BLaER1 treated with 17β-estradiol and CSF1 and Interleukin-3, amounts not matched to agents 10 nM and 100 nM (cell line): ENCODE results near the gene PAPPA.

ENCODE experiments used
- H3K27ac ChIP-seq, 11 experiments: shearing (Covaris generic); formaldehyde crosslinking; 2 replicates each; pipeline ENCODE4 v1.8.1; 2022
- H3K27me3 ChIP-seq, 11 experiments: shearing (Covaris generic); formaldehyde crosslinking; 2 replicates each; pipeline ENCODE4 v1.8.1; 2022
- H3K36me3 ChIP-seq, 11 experiments: shearing (Covaris generic); formaldehyde crosslinking; 2 replicates each; pipeline ENCODE4 v1.8.1; 2022
- H3K4me1 ChIP-seq, 10 experiments: shearing (Covaris generic); formaldehyde crosslinking; 2 replicates each; pipeline ENCODE4 v1.8.1; 2022
- H3K4me2 ChIP-seq, 11 experiments: shearing (Covaris generic); formaldehyde crosslinking; 2 replicates each; pipeline ENCODE4 v1.8.1; 2022
- H3K4me3 ChIP-seq, 10 experiments: shearing (Covaris generic); formaldehyde crosslinking; 2 replicates each; pipeline ENCODE4 v1.8.1; 2022
- H3K9ac ChIP-seq, 11 experiments: shearing (Covaris generic); formaldehyde crosslinking; 2 replicates each; pipeline ENCODE4 v1.8.1; 2022
- H3K9me3 ChIP-seq, 11 experiments: shearing (Covaris generic); formaldehyde crosslinking; replicated peaks in 1 of 11; 2 replicates each; pipeline ENCODE4 v1.8.1; 2022
- H4K20me1 ChIP-seq, 11 experiments: shearing (Covaris generic); formaldehyde crosslinking; 2 replicates each; pipeline ENCODE4 v1.8.1; 2022
- Cebpa-rat ChIP-seq, 11 experiments: shearing (Covaris generic); IDR thresholded peaks; 2 replicates each; pipeline ENCODE4 v1.8.1; 2022

Gene PAPPA

GRCh38 chr9:116251366-116251765 is 97.8 kb downstream of the PAPPA start:
- Histone ChIP-seq H3K9ac (no peak overlapping the region), H3K4me3 (no peak overlapping the region), H3K27me3 (no peaks in the 10 kb centered on the region), H3K36me3 (no peaks in the 10 kb centered on the region), H3K9me3 (no peaks in the 10 kb centered on the region), H3K27ac (no peak overlapping the region), H3K4me2 (no peak overlapping the region), H3K4me1 (no peaks in the 10 kb centered on the region), H4K20me1 (no peaks in the 10 kb centered on the region)
- no peak for TF ChIP-seq Cebpa-rat (IDR thresholded peaks at IDR 0.05)

GRCh38 chr9:116260531-116260930 is 106.9 kb downstream of the PAPPA start:
- Histone ChIP-seq H3K4me3 (no peak overlapping the region), H4K20me1 (no peaks in the 10 kb centered on the region), H3K4me1 (peaks cover 0 to 8% (median 0%) of the 10 kb centered on the region in 10 experiments; a peak in 3 of 20 replicates), H3K9ac (no peak overlapping the region), H3K4me2 (peak overlapping the region in 2 of 11 experiments; percentile 23 to 24; a peak in 2 of 22 replicates), H3K27me3 (no peaks in the 10 kb centered on the region), H3K36me3 (no peaks in the 10 kb centered on the region), H3K27ac (no peak overlapping the region), H3K9me3 (no peaks in the 10 kb centered on the region)
- TF ChIP-seq Cebpa-rat (IDR thresholded peaks at IDR 0.05): no peak

GRCh38 chr9:116262448-116262847 is 108.9 kb downstream of the PAPPA start:
- no peaks in the 10 kb centered on the region for H4K20me1 ChIP-seq
- H3K27me3 ChIP-seq: no peaks in the 10 kb centered on the region
- H3K36me3 ChIP-seq: no peaks in the 10 kb centered on the region
- no peak overlapping the region for H3K4me3 ChIP-seq
- H3K9ac ChIP-seq: no peak overlapping the region
- no peak overlapping the region for H3K4me2 ChIP-seq
- TF ChIP-seq Cebpa-rat (IDR thresholded peaks at IDR 0.05): no peak
- H3K27ac ChIP-seq: no peak overlapping the region
- H3K9me3 ChIP-seq: no peaks in the 10 kb centered on the region
- H3K4me1 ChIP-seq: peaks cover 0 to 8% (median 0%) of the 10 kb centered on the region in 10 experiments; a peak in 3 of 20 replicates

- H3K4me3 ChIP-seq: no peak overlapping the region
- H3K27me3 ChIP-seq: no peaks in the 10 kb centered on the region
- no peak overlapping the region for H3K27ac ChIP-seq
- H4K20me1 ChIP-seq: no peaks in the 10 kb centered on the region
- peaks cover 0 to 8% (median 0%) of the 10 kb centered on the region in 10 experiments; a peak in 3 of 20 replicates for H3K4me1 ChIP-seq
- H3K36me3 ChIP-seq: no peaks in the 10 kb centered on the region
- H3K9me3 ChIP-seq: no peaks in the 10 kb centered on the region
- no peak for TF ChIP-seq Cebpa-rat (IDR thresholded peaks at IDR 0.05)
- H3K9ac ChIP-seq: no peak overlapping the region
- H3K4me2 ChIP-seq: no peak overlapping the region
These were observed 110.8 kb downstream of the PAPPA start for GRCh38 chr9:116264361-116264760.

GRCh38 chr9:116267021-116267420 is 113.4 kb downstream of the PAPPA start:
- H3K27me3 ChIP-seq: no peaks in the 10 kb centered on the region
- H3K27ac ChIP-seq: no peak overlapping the region
- H3K9ac ChIP-seq: no peak overlapping the region
- no peak overlapping the region for H3K4me2 ChIP-seq
- H3K9me3 ChIP-seq: no peaks in the 10 kb centered on the region
- H3K4me1 ChIP-seq: no peaks in the 10 kb centered on the region
- H3K4me3 ChIP-seq: no peak overlapping the region
- no peak for TF ChIP-seq Cebpa-rat (IDR thresholded peaks at IDR 0.05)
- no peaks in the 10 kb centered on the region for H3K36me3 ChIP-seq
- no peaks in the 10 kb centered on the region for H4K20me1 ChIP-seq

- no peak overlapping the region for H3K9ac ChIP-seq
- no peak overlapping the region for H3K4me2 ChIP-seq
- no peaks in the 10 kb centered on the region for H3K9me3 ChIP-seq
- H3K27me3 ChIP-seq: no peaks in the 10 kb centered on the region
- H3K4me1 ChIP-seq: no peaks in the 10 kb centered on the region
- H3K36me3 ChIP-seq: no peaks in the 10 kb centered on the region
- H3K4me3 ChIP-seq: no peak overlapping the region
- H4K20me1 ChIP-seq: no peaks in the 10 kb centered on the region
- H3K27ac ChIP-seq: no peak overlapping the region
- no peak for TF ChIP-seq Cebpa-rat (IDR thresholded peaks at IDR 0.05)
These were observed 115.7 kb downstream of the PAPPA start for GRCh38 chr9:116269250-116269649.

GRCh38 chr9:116270546-116270945 is 117.0 kb downstream of the PAPPA start:
- Histone ChIP-seq H3K9me3 (no peaks in the 10 kb centered on the region), H3K4me3 (no peak overlapping the region), H3K36me3 (no peaks in the 10 kb centered on the region), H3K4me2 (no peak overlapping the region), H3K4me1 (peaks cover 0 to 8% (median 3%) of the 10 kb centered on the region in 10 experiments; a peak in 9 of 20 replicates), H3K9ac (no peak overlapping the region), H3K27ac (no peak overlapping the region), H4K20me1 (no peaks in the 10 kb centered on the region), H3K27me3 (no peaks in the 10 kb centered on the region)
- no peak for TF ChIP-seq Cebpa-rat (IDR thresholded peaks at IDR 0.05)

- Histone ChIP-seq H3K9me3 (no peaks in the 10 kb centered on the region), H3K36me3 (no peaks in the 10 kb centered on the region), H3K4me3 (no peak overlapping the region), H3K27ac (no peak overlapping the region), H3K27me3 (no peaks in the 10 kb centered on the region), H3K4me2 (no peak overlapping the region), H3K9ac (no peak overlapping the region), H3K4me1 (peaks cover 0 to 13% (median 7%) of the 10 kb centered on the region in 10 experiments; a peak in 9 of 20 replicates), H4K20me1 (no peaks in the 10 kb centered on the region)
- TF ChIP-seq Cebpa-rat (IDR thresholded peaks at IDR 0.05): no peak
These were observed 117.7 kb downstream of the PAPPA start for GRCh38 chr9:116271340-116271739.

GRCh38 chr9:116271991-116272390 is 118.4 kb downstream of the PAPPA start:
- no peak overlapping the region for H3K4me2 ChIP-seq
- H3K27ac ChIP-seq: no peak overlapping the region

GRCh38 chr9:116274293-116274692 is 120.7 kb downstream of the PAPPA start:
- H3K4me1 ChIP-seq: peaks cover 0 to 13% (median 7%) of the 10 kb centered on the region in 10 experiments; a peak in 9 of 20 replicates
- no peaks in the 10 kb centered on the region for H3K36me3 ChIP-seq
- H3K9ac ChIP-seq: no peak overlapping the region
- TF ChIP-seq Cebpa-rat (IDR thresholded peaks at IDR 0.05): no peak
- H4K20me1 ChIP-seq: no peaks in the 10 kb centered on the region
- no peak overlapping the region for H3K4me2 ChIP-seq
- H3K4me3 ChIP-seq: no peak overlapping the region
- no peak overlapping the region for H3K27ac ChIP-seq
- H3K27me3 ChIP-seq: no peaks in the 10 kb centered on the region
- no peaks in the 10 kb centered on the region for H3K9me3 ChIP-seq

More at GRCh38 chr9:116271991-116272390, 118.4 kb downstream of the PAPPA start:
- Histone ChIP-seq H3K27me3 (no peaks in the 10 kb centered on the region), H3K4me1 (peaks cover 0 to 13% (median 7%) of the 10 kb centered on the region in 10 experiments; a peak in 9 of 20 replicates), H3K9me3 (no peaks in the 10 kb centered on the region), H4K20me1 (no peaks in the 10 kb centered on the region), H3K4me3 (no peak overlapping the region), H3K9ac (no peak overlapping the region), H3K36me3 (no peaks in the 10 kb centered on the region)
- no peak for TF ChIP-seq Cebpa-rat (IDR thresholded peaks at IDR 0.05)
